Prostate gland (tissue), 2 donors: ENCODE data around the gene PRDX2. TPM values are rescaled to one million over a fixed set of nuclear protein-coding genes. Genes with fewer than 3 reads are reported as not detected.

ENCODE experiments used
- DNase-seq: peaks from one replicate; pipeline ENCODE4 v3.0.0-alpha.2; 2019; ENCODE audit warnings: low spot score
- H3K27ac ChIP-seq, 2 donors: fragments of 200-600 bp; sonication (generic); 2 replicates each; pipeline ENCODE4 v1.5.1; 2017 to 2019
- H3K27me3 ChIP-seq: fragments of 200-600 bp; sonication (generic); replicated peaks from 2 replicates; pipeline ENCODE4 v1.5.1; 2019; ENCODE audit not compliant: insufficient read depth
- H3K36me3 ChIP-seq, 2 donors: fragments of 200-600 bp; sonication (generic); 1 replicate in 1 of 2; 2 replicates in 1 of 2; pipeline versions ENCODE4 v1.5.1 to v1.8.1; 2017 to 2019
- H3K4me1 ChIP-seq: fragments of 200-600 bp; sonication (generic); replicated peaks from 2 replicates; pipeline ENCODE4 v1.5.1; 2019
- H3K4me3 ChIP-seq, 2 donors: fragments of 200-600 bp; sonication (generic); 2 replicates each; pipeline ENCODE4 v1.5.1; 2017 to 2019
- H3K9me3 ChIP-seq: fragments of 200-600 bp; sonication (generic); 2 replicates; pipeline ENCODE4 v1.5.1; 2017
- POLR2A ChIP-seq: fragments of 450-650 bp; IDR thresholded peaks from one replicate; pipeline ENCODE4 v1.6.1; 2016; ENCODE audit warnings: antibody characterized with exemption, mild to moderate bottlenecking
- POLR2AphosphoS5 ChIP-seq: sonication (generic); formaldehyde crosslinking; IDR thresholded peaks from one replicate; pipeline ENCODE4 v1.6.1; 2017; ENCODE audit warnings: antibody characterized with exemption
- WGBS: methylation state at CpG from one replicate; pipeline ENCODE4 v1.1.5; 2018; 5-methylcytosine and 5-hydroxymethylcytosine counted together
- intact Hi-C: fragments of 100-400 bp; cut with DNase I; formaldehyde crosslinking; loops from one replicate; pipeline ENCODE4 v1.14.2; 2022
- microRNA-seq: library from miRNA; unstranded; fragments of <30 nt; microRNA quantifications from one replicate; pipeline ENCODE4, GENCODE V29; 2016
- small RNA-seq, 2 donors: library from RNA; depleted of rRNA; stranded (forward); fragments of <200 nt; gene quantifications; one replicate each; pipeline ENCODE3, GENCODE V24; 2016
- total RNA-seq, 2 donors: library from RNA; depleted of rRNA; stranded (reverse); fragments of >200 nt; gene quantifications; one replicate each; pipeline ENCODE4 v1.1.0, GENCODE V29; 2016
- TF ChIP-seq, protein P1 (sequence below), 4 experiments: fragments of 200-600 bp in 2 of 4; fragments of 450-650 bp in 2 of 4; sonication (generic) in 2 of 4; IDR thresholded peaks; 1 replicate in 3 of 4; 2 replicates in 1 of 4; pipeline ENCODE4 v1.5.1; 2016 to 2019; ENCODE audit warnings: antibody characterized with exemption in 4 of 4, mild to moderate bottlenecking in 2 of 4, moderate library complexity in 2 of 4

PRDX2 gene
- total RNA-seq, 2 donors from 2014 or later, result 256 to 548 TPM

DNA sequence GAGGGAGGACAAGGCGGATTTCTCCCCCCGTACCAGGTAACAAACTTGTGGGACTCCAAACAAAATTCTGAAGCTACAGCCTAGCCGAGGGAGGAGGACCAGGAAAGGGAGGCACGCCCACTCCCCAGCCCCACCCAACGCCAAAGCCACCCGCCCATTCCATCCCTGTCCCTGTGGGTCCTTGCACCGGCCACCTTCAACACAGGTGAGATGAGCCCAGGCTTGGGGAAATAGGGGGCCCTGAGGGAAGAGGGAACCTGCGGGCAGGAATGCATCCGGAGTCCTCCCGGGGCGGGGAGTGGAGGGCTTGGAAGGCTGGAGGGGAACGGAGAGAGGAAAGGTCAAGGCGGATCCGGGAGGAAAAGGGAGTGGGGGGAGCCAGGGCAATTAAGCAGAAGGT lies 50.0 kb downstream of the PRDX2 start, which contains the start of gene BEST2:
TSS of gene BEST2 (plus strand) at position 157 of the 400 bp plus-strand sequence. CDS start 802 bp downstream, outside the sequence.
- Histone ChIP-seq H3K36me3 (peaks cover 0 to 13% of the 10 kb centered on the region in 2 donors), H3K9me3 (no peaks in the 10 kb centered on the region), H3K4me3 (no peak within 1 kb of the TSS), H3K27ac (no peak within 1 kb of the TSS), H3K4me1 (peaks cover 3% of the 10 kb centered on the region), H3K27me3 (no peaks in the 10 kb centered on the region)
- intact Hi-C loops, result no loop called here
- TF ChIP-seq, protein P1, sequence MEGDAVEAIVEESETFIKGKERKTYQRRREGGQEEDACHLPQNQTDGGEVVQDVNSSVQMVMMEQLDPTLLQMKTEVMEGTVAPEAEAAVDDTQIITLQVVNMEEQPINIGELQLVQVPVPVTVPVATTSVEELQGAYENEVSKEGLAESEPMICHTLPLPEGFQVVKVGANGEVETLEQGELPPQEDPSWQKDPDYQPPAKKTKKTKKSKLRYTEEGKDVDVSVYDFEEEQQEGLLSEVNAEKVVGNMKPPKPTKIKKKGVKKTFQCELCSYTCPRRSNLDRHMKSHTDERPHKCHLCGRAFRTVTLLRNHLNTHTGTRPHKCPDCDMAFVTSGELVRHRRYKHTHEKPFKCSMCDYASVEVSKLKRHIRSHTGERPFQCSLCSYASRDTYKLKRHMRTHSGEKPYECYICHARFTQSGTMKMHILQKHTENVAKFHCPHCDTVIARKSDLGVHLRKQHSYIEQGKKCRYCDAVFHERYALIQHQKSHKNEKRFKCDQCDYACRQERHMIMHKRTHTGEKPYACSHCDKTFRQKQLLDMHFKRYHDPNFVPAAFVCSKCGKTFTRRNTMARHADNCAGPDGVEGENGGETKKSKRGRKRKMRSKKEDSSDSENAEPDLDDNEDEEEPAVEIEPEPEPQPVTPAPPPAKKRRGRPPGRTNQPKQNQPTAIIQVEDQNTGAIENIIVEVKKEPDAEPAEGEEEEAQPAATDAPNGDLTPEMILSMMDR (IDR thresholded peaks at IDR 0.05), result no peak
- TF ChIP-seq POLR2AphosphoS5, result no peak
- no peak for TF ChIP-seq POLR2A
- DNase-seq, result no peak
- WGBS, result 35% methylated on average over 14 of the region's 14 CpGs

DNA sequence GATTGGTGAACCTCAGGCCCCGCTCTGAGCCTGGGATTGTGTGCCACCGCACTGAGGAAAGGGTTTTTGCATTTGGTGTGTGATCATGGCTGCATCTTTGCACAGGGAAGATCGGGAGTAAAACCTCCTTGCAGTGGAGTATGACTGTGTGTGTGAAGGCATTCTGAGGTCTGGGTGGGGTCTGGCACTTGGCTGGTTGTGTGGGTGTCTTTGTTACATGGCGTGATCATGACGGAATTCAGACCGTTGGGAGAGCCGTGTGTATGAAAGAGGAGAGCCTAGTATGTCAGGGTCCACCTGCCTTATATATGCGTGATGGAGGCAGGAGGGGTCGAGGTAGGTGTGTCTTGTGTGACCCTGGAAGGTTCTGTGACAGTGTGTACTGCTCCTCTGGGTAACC lies 50.7 kb downstream of the PRDX2 start:
- Histone ChIP-seq H3K4me1 (peaks cover 3% of the 10 kb centered on the region), H3K4me3 (no peak overlapping the region), H3K27ac (no peak overlapping the region), H3K36me3 (peaks cover 0 to 13% of the 10 kb centered on the region in 2 donors), H3K27me3 (no peaks in the 10 kb centered on the region), H3K9me3 (no peaks in the 10 kb centered on the region)
- WGBS, result 57% methylated on average over 9 of the region's 9 CpGs
- DNase-seq, result no peak
- intact Hi-C loops, result no loop called here
- no peak for TF ChIP-seq POLR2AphosphoS5
- TF ChIP-seq POLR2A, result no peak
- TF ChIP-seq, protein P1 (IDR thresholded peaks at IDR 0.05), result no peak

DNA sequence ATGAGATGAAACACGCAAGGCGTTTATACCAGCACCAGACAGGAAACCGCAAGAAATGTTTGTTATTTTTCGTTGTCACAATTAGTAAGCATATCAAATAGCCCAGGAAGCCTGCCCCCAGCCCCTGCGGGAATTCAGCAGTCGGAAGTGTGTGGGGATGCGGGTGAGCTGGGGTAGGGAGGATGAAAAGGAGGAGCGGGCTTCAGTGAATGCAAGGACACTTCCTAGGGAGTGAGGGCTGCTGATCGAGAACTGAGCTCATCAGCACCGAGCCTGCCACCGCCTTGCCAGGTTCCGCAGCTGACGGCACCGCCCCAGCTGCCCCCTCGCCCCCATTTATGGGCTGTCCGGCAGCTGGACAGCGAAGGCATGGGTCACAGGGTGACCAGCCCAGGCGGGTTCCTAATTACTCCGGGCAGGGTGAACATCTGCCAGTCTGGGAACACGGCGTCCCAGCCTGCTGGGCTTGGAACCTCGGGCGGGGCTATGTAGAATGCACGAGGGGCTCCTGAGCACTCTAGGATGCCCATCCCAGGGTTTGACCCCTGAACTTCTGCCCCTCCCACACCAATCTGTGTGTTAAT lies 51.6 kb downstream of the PRDX2 start:
- Histone ChIP-seq H3K36me3 (peaks cover 0 to 13% of the 10 kb centered on the region in 2 donors), H3K27me3 (no peaks in the 10 kb centered on the region), H3K27ac (no peak overlapping the region), H3K4me3 (no peak overlapping the region), H3K4me1 (peaks cover 3% of the 10 kb centered on the region), H3K9me3 (no peaks in the 10 kb centered on the region)
- intact Hi-C loops, result no loop called here
- TF ChIP-seq, protein P1 (IDR thresholded peaks at IDR 0.05), result no peak
- TF ChIP-seq POLR2AphosphoS5 (no peak), POLR2A (no peak)
- no peak for DNase-seq
- WGBS, result 33% methylated on average over 24 of the region's 24 CpGs

- Histone ChIP-seq H3K9me3 (no peaks in the 10 kb centered on the region), H3K27me3 (no peaks in the 10 kb centered on the region), H3K27ac (no peak overlapping the region), H3K36me3 (peaks cover 0 to 13% of the 10 kb centered on the region in 2 donors), H3K4me3 (no peak overlapping the region), H3K4me1 (peaks cover 3% of the 10 kb centered on the region)
- no peak for DNase-seq
- intact Hi-C loops, result no loop called here
- TF ChIP-seq POLR2AphosphoS5 (no peak), POLR2A (no peak)
- TF ChIP-seq, protein P1 (IDR thresholded peaks at IDR 0.05), result no peak
- 78% methylated on average over 6 of the region's 6 CpGs for WGBS
These were observed 53.1 kb downstream of the PRDX2 start for GRCh38 chr19:12748489-12748888.

Small RNA genes lying within 50 kb of the gene (microRNA-seq; reads per million reads assigned to microRNA genes)
- not detected for gene MIR5684

Small RNA genes lying within 50 kb of the gene (small RNA-seq; reads per million reads assigned to genes)
- gene MIR5684, result 0.09 to 0.40 reads per million in 2 donors

Other genes starting within 250 kb of the PRDX2 start
- gene ZNF490, start 191.0 kb downstream of the PRDX2 start, total RNA-seq, result 1 to 10 TPM; 7.2 to 8.9 TPM
- 10 to 100 TPM; 18.3 to 20.4 TPM for gene ZNF791, start 190.9 kb downstream of the PRDX2 start, total RNA-seq
- 10 to 100 TPM; 60.2 to 91.9 TPM for gene MAN2B1, start 135.1 kb downstream of the PRDX2 start, total RNA-seq
- gene WDR83, start 135.0 kb downstream of the PRDX2 start, total RNA-seq, result 10 to 100 TPM; 14.9 to 16.2 TPM
- gene DHPS, start 119.9 kb downstream of the PRDX2 start, total RNA-seq, result 100 to 1,000 TPM; 140 to 178 TPM
- not detected for gene GNG14, start 113.8 kb downstream of the PRDX2 start, total RNA-seq
- 10 to 100 TPM in 1 of 2 donors, 1 to 10 TPM in 1; 9.1 to 16.9 TPM for gene FBXW9, start 105.2 kb downstream of the PRDX2 start, total RNA-seq
- gene TNPO2, start 77.9 kb downstream of the PRDX2 start, total RNA-seq, result 100 to 1,000 TPM in 1 of 2 donors, 10 to 100 TPM in 1; 50.1 to 123 TPM
- gene TRIR, start 67.1 kb downstream of the PRDX2 start, total RNA-seq, result 100 to 1,000 TPM; 367 to 399 TPM
- gene GET3, start 64.3 kb downstream of the PRDX2 start, total RNA-seq, result 10 to 100 TPM; 65.4 to 82.1 TPM
- under 1 TPM in 1 of 2 donors, not detected in 1; 0.91 TPM for gene BEST2, start 50.0 kb downstream of the PRDX2 start, total RNA-seq
- gene HOOK2, start 26.2 kb downstream of the PRDX2 start, total RNA-seq, result 100 to 1,000 TPM in 1 of 2 donors, 10 to 100 TPM in 1; 49.6 to 126 TPM
- 100 to 1,000 TPM; 173 to 290 TPM for gene JUNB, start 10.3 kb downstream of the PRDX2 start, total RNA-seq
- gene THSD8, start 269 bp upstream of the PRDX2 start, total RNA-seq, result under 1 TPM in 1 of 2 donors, not detected in 1; 0.91 TPM
- 10 to 100 TPM in 1 of 2 donors, 1 to 10 TPM in 1; 8.7 to 11.5 TPM for gene RNASEH2A, start 4.8 kb upstream of the PRDX2 start, total RNA-seq
- 1 to 10 TPM in 1 of 2 donors, not detected in 1; 1.1 TPM for gene RTBDN, start 32.8 kb upstream of the PRDX2 start, total RNA-seq
- gene MAST1, start 36.7 kb upstream of the PRDX2 start, total RNA-seq, result 1 to 10 TPM; 1.3 to 2.4 TPM
- gene DNASE2, start 79.6 kb upstream of the PRDX2 start, total RNA-seq, result 10 to 100 TPM; 41.4 to 63.9 TPM
- not detected for gene KLF1, start 85.4 kb upstream of the PRDX2 start, total RNA-seq
- 10 to 100 TPM; 66.4 to 81.7 TPM for gene GCDH, start 89.4 kb upstream of the PRDX2 start, total RNA-seq
- 1 to 10 TPM in 1 of 2 donors, under 1 TPM in 1; 0.18 to 5.9 TPM for gene SYCE2, start 117.5 kb upstream of the PRDX2 start, total RNA-seq
- gene FARSA, start 131.9 kb upstream of the PRDX2 start, total RNA-seq, result 10 to 100 TPM; 54.8 to 65.0 TPM
- 100 to 1,000 TPM; 532 to 980 TPM for gene CALR, start 136.8 kb upstream of the PRDX2 start, total RNA-seq
- 100 to 1,000 TPM; 113 to 145 TPM for gene RAD23A, start 144.1 kb upstream of the PRDX2 start, total RNA-seq
- 10 to 100 TPM; 29.9 to 58.7 TPM for gene GADD45GIP1, start 155.4 kb upstream of the PRDX2 start, total RNA-seq
- gene DAND5, start 167.8 kb upstream of the PRDX2 start, total RNA-seq, result 1 to 10 TPM in 1 of 2 donors, not detected in 1; 1.8 TPM
- gene NFIX, start 193.7 kb upstream of the PRDX2 start, total RNA-seq, result 100 to 1,000 TPM; 185 to 286 TPM